Tibial artery (tissue), 4 donors: ENCODE results near the gene SLC12A3.

ENCODE experiments used
- DNase-seq, 2 donors: peaks; one replicate each; pipeline ENCODE4 v3.0.0-alpha.2; 2019
- H3K27ac ChIP-seq, 2 donors: fragments of 200-600 bp; sonication (generic) in 1 of 2; 1 replicate in 1 of 2; 2 replicates in 1 of 2; pipeline ENCODE4 v1.5.1; 2018 to 2019; ENCODE audit warnings: mild to moderate bottlenecking in 1 of 2
- H3K27me3 ChIP-seq, 2 donors: fragments of 200-600 bp; sonication (generic) in 1 of 2; one replicate each; pipeline versions ENCODE4 v1.5.1 to v1.6.0; 2016 to 2019
- H3K36me3 ChIP-seq, 3 donors: fragments of 200-600 bp; sonication (generic) in 2 of 3; one replicate each; pipeline ENCODE4 v1.5.1; 2016 to 2019; ENCODE audit warnings: mild to moderate bottlenecking in 2 of 3
- H3K4me1 ChIP-seq, 4 donors: fragments of 200-600 bp; sonication (generic) in 2 of 4; 1 replicate in 3 of 4; 2 replicates in 1 of 4; pipeline ENCODE4 v1.5.1; 2016 to 2019
- H3K4me3 ChIP-seq, 2 donors: fragments of 200-600 bp; sonication (generic) in 1 of 2; 1 replicate in 1 of 2; 2 replicates in 1 of 2; pipeline ENCODE4 v1.5.1; 2018 to 2019; ENCODE audit warnings: mild to moderate bottlenecking in 2 of 2
- H3K9me3 ChIP-seq, 3 donors: fragments of 200-600 bp; sonication (generic) in 1 of 3; one replicate each; pipeline ENCODE4 v1.5.1; 2016 to 2019
- intact Hi-C: fragments of 100-400 bp; cut with DNase I; formaldehyde crosslinking; loops from one replicate; pipeline ENCODE4 v1.15.0; 2023; ENCODE audit warnings: low total_unique reads
- TF ChIP-seq, protein P1 (sequence below), 2 experiments: fragments of 200-600 bp in 1 of 2; fragments of 450-650 bp in 1 of 2; IDR thresholded peaks; one replicate each; pipeline ENCODE4 v1.5.1; 2017 to 2019; ENCODE audit warnings: antibody characterized with exemption in 2 of 2, mild to moderate bottlenecking in 1 of 2, moderate library complexity in 1 of 2

The SLC12A3 gene

DNA sequence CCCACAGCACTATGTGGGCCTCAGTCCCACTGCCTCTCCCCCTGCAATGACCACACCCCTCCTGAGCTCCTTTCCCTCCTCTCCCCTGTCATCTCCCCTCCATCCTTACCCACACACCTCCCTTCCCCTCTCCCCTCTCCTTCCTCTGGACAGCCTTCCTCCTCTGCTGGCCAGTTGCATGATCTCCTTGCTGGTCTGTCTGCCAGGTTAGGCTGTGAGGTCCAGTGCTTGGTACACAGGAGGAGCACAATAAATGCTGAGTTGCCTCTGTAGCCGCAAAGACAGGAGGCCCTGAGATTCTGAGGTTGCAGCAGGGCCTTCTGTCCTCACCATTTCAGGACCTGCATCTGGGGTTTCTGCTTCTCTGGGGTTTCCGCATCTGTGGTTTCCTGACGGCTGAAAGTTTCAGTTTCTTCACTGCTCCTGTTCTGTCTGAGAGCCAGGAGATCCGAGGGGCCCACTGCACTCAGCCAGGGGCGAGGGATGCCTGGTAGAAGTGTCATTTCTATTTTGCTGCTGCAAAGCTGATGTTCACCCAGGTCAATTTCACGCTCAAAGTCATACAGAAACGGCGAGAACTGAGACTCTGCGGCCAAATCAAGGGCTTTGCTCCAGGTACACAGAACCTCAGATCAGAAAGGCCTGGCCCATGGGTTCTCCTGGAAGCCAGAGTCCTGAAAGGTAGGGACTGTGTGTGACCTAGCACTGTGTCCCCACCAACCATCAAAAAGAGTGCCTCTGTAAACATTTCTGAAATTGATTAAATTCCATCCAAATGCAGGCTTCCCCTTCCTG, 4.6 kb upstream of the SLC12A3 start:
- Histone ChIP-seq H3K27ac (no peak overlapping the region), H3K4me1 (no peaks in the 10 kb centered on the region), H3K4me3 (no peak overlapping the region), H3K27me3 (no peaks in the 10 kb centered on the region), H3K9me3 (no peaks in the 10 kb centered on the region), H3K36me3 (no peaks in the 10 kb centered on the region)
- no peak for DNase-seq
- intact Hi-C loops = no loop called here
- TF ChIP-seq, protein P1, sequence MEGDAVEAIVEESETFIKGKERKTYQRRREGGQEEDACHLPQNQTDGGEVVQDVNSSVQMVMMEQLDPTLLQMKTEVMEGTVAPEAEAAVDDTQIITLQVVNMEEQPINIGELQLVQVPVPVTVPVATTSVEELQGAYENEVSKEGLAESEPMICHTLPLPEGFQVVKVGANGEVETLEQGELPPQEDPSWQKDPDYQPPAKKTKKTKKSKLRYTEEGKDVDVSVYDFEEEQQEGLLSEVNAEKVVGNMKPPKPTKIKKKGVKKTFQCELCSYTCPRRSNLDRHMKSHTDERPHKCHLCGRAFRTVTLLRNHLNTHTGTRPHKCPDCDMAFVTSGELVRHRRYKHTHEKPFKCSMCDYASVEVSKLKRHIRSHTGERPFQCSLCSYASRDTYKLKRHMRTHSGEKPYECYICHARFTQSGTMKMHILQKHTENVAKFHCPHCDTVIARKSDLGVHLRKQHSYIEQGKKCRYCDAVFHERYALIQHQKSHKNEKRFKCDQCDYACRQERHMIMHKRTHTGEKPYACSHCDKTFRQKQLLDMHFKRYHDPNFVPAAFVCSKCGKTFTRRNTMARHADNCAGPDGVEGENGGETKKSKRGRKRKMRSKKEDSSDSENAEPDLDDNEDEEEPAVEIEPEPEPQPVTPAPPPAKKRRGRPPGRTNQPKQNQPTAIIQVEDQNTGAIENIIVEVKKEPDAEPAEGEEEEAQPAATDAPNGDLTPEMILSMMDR (IDR thresholded peaks at IDR 0.05) = no peak

DNA sequence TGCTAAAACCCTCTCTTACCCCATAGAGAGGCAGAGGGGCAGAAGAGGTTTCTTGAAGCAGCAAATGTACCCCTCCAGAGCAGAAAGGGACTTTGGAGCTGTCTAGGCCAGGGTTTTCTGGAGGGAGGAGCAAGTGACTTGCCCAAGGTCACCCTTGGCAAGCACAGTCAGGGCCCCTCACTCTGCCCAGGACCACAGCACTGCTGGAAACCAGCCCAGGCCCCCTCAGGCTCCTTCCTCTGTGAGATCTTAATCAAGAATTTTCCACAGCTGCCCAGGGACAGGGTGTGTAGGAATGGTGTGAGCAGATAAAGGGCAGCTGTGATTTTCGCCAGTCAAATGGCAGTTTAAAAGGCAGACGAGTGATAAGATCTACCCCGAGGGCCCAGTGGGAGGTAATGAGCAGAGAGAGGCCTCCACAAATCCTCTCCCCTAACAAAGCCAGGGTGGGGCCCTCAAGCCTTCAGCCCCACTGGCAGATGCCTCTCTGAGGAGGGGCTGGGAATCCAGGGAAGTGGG, 3.9 kb upstream of the SLC12A3 start:
- Histone ChIP-seq H3K4me3 (no peak overlapping the region), H3K36me3 (no peaks in the 10 kb centered on the region), H3K4me1 (no peaks in the 10 kb centered on the region), H3K27ac (no peak overlapping the region), H3K9me3 (no peaks in the 10 kb centered on the region), H3K27me3 (no peaks in the 10 kb centered on the region)
- intact Hi-C loops = no loop called here
- TF ChIP-seq, protein P1 (IDR thresholded peaks at IDR 0.05) = no peak
- no peak for DNase-seq

DNA sequence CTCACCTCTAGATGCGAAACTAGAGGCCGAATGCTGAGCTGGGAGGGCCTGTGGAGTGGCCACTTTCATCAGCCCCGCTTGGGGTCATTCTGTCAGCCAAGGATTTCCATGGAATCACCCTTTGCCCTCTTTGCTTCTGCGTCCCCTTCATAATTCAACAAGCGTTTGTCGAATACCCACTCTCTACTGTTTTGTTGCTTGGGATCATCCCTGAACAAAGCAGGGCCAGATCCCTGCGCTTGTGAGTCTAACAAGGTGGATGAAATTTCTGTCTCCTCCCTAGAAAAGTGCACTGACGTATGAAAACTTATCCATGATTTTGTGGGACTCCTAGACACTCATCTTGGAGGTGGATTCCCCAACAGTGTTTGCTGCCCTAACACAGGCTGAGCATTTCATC, 3.3 kb upstream of the SLC12A3 start:
- intact Hi-C loops = no loop called here
- TF ChIP-seq, protein P1 (IDR thresholded peaks at IDR 0.05) = no peak

DNA sequence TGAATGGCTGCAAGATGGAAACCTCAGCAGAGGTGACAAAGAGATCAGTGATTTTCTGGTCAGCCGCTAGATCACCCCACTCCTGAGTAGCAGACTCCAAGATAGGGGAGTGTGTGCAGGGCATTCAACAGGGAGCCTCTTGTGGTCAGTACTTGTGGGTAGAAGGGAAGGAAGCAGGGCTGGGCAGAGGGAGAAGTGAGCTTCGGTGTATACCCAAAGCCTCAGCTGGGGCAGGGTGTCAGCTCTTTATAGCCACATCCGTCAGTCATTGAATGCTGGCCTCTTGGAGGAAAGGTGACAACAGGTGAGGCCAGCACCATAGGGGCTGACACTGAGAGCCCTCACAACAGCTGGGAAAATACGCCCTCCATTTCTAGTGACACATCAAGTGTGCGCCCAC, 2.2 kb upstream of the SLC12A3 start:
- H3K27ac ChIP-seq = no peak overlapping the region
- H3K4me3 ChIP-seq = no peak overlapping the region
- no peaks in the 10 kb centered on the region for H3K27me3 ChIP-seq
- no peaks in the 10 kb centered on the region for H3K9me3 ChIP-seq
- peaks cover 0 to 4% (median 0%) of the 10 kb centered on the region in 4 donors for H3K4me1 ChIP-seq
- DNase-seq = no peak
- H3K36me3 ChIP-seq = no peaks in the 10 kb centered on the region
- intact Hi-C loops = no loop called here
- TF ChIP-seq, protein P1 (IDR thresholded peaks at IDR 0.05) = no peak

More for the DNA sequence above, 3.3 kb upstream of the SLC12A3 start:
- Histone ChIP-seq H3K9me3 (no peaks in the 10 kb centered on the region), H3K4me1 (no peaks in the 10 kb centered on the region), H3K4me3 (no peak overlapping the region), H3K27ac (no peak overlapping the region), H3K27me3 (no peaks in the 10 kb centered on the region), H3K36me3 (no peaks in the 10 kb centered on the region)
- no peak for DNase-seq

DNA sequence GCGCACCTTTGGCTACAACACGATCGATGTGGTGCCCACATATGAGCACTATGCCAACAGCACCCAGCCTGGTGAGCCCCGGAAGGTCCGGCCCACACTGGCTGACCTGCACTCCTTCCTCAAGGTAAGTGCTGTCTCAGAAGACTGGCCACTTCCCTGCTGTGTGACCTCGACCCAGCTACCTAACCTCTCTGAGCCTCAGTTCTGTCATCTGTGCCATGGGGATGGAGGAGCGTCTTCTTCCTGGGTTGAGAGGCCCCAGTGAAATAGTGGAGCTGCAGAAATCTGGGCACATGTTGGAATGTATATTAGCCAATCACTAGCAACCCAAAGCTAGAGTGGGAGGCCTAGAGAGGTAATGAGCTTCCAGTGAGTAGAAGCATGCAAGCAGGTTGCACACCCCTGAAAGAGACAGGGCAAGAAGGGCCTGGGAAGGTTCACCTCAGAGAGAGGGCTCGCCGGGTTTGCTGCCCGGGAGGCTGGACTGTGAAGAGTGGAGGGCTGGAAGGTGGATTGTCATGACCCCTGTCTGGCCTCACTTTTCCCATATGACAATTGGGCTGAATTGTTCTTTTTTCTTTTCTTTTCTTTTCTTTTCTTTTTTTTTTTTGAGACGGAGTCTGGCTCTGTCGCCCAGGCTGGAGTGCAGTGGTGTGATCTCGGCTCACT, 521 bp downstream of the SLC12A3 start:
- H3K27ac ChIP-seq = no peak overlapping the region
- TF ChIP-seq, protein P1 (IDR thresholded peaks at IDR 0.05) = no peak
- no peak for DNase-seq
- intact Hi-C loops = loop anchor here (5.0 kb wide), 2 partner anchors 72 to 182 kb away; no protein-coding TSS in a partner anchor
- no peaks in the 10 kb centered on the region for H3K27me3 ChIP-seq
- H3K36me3 ChIP-seq = no peaks in the 10 kb centered on the region
- H3K4me1 ChIP-seq = peaks cover 0 to 4% (median 0%) of the 10 kb centered on the region in 4 donors
- H3K9me3 ChIP-seq = no peaks in the 10 kb centered on the region
- no peak overlapping the region for H3K4me3 ChIP-seq
